GM18868 (cell line): ENCODE data around the gene CDRT4.
"Not testable (repeated sequence)": the region's sequence is repeated elsewhere in the genome, so short reads cannot be mapped to it uniquely, and the experiment has no call there.

Experiments used
- ATAC-seq: cut with Tn5 transposase; IDR thresholded peaks from one replicate; pipeline ENCODE4 v1.9.1; 2021; ENCODE audit warnings: mild to moderate bottlenecking, moderate library complexity; ENCODE audit not compliant: unreplicated experiment

The CDRT4 gene

DNA sequence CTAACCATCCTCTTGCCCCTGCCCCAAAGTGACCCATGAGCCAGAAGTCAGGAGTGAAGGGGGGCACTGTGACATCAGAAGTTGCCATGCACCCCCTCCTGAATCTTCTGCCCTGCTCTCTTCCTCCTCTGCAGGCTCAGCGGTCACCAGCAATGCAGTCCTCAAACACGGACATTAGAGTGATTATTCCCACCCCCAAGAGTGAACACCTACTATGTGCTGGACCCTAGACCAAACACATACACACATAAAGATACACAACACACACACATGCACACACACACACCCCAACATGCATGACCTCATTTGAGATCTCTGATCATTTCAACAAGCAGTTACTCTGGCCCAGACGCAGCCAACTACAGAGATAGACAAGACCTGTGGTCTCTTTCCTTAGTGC, at the start of gene CDRT4:
TSS of gene CDRT4 (minus strand) at position 30 of the 400 bp plus-strand sequence. CDS start 27,383 bp downstream, outside the sequence.
- ATAC-seq: no peak

DNA sequence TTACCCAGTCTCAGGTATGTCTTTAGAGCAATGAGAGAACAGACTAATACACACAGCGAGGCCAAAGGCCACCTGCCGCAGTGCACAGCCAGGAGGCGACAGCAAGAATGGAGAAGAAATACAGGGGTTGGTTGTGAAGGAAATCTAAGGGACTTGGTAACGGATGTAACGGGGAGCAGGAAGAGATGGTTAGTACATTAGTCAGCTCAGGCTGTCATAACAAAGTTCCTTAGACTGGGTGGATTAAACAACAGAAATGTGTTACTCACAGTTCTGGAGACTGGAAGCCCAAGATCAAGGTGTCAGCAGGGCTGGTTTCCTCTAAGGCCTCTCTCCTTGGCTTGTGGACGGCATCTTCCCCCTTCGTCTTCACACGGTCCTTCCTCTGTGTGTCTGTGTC, 48.7 kb upstream of the CDRT4 start:
- no peak for ATAC-seq

DNA sequence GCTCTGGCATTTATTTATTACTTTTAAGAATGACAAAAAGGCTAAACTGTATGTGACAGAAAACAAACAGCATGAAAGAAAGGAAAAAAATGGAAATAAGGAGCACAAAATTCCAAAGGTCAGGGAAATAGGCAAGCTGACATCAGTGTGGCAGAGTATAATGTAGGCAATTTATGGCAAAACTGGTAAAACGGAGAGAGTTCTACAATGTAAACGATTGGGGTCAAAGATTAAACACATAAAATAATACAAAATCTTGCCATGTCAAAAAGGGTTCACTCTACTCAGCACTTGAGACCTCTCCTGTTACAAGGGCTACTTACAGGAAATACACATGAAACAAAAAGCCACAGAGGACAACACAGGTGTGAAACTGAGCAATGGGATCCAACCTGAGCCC, 47.0 kb upstream of the CDRT4 start:
- no peak for ATAC-seq

DNA sequence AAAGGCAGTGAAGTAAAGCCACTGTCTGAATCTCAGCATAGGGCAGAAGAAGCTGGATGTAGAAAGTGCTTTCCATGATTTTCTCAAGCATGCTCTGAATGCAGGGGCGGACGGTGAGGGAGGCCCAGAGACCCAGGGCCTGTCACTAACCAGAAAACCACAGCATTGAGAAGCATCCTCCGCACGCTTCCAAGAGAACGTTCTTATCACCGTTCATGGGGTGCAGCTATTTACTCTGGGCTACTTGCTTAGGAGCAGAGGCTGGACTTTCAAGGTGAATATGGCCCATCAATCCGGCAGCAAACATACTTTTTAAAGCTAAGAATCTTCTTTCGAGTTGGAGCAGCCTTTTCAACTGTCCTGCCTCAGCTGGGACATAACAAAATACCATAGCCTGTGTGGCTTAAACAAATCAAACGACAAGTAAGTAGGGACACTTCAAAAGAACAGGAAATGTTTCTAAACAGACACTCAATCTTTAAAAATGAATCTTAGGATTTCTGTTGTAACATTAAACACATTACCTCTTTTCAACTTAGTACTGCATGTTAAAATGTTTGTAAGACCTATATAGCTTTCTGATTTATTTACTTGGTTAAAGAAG, 46.5 kb upstream of the CDRT4 start:
- no peak for ATAC-seq

DNA sequence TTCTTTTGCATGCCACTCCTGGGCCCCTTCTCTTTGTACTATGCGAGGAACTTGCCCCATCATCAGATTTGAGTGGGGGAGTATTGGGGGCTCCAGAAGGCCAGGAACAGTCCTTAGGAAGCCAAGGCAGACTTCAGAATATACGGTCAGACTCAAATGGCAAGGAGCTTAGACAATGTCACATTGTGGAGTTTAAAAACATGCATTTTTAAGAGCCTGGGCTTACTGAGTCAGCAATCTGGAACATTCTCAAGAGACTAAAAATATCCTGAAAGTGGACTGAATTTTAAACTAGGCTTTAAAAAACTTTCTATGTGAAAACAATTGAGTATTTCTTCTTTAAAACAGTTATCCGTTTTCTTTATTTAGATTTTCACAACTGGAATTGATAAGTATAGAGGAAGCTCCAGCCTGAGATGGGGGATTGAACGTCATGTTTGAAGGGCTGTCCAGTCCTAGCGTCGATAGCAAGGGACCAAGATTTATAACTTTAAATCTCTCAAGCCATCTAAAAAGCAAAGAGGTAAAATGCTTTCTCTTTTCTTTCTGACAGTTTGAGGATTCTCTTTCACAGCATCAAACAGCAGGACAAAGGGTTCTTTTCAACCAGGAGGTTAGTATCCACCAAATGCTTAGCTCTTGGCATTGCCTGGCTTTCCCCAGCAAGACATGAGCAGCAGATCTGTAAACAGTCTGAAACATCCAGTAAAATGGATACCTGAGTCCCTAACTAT, 45.8 kb upstream of the CDRT4 start:
- ATAC-seq: no peak

DNA sequence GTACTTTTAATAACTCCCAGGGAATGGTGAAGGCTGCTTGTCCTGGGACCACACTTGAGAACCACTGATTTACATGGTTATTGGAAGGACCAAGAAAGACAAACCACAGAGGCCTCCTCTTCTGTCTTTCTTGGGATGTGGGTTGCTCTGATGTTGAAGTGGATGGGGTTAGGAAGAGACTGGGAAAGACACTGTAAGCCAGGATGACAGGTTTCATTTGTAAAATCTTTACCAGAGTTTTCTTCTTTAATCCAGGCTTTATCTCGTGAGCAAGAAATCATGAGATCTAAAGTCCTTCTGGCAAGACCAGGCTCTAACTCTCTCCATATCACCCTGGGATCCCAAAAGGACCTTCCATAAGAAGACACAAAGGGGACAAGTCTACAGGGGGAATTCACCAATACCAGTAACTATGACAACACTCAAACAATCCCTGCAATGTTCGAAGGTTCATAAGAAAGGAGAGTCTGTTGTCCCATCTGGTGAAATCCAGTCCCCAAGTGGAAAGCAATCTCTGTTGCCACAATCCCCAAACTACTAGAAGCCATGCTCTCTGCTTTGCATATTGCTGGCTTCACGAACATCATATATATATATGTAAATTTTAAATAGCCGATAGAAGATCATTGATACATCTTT, 44.8 kb upstream of the CDRT4 start:
- ATAC-seq: no peak

DNA sequence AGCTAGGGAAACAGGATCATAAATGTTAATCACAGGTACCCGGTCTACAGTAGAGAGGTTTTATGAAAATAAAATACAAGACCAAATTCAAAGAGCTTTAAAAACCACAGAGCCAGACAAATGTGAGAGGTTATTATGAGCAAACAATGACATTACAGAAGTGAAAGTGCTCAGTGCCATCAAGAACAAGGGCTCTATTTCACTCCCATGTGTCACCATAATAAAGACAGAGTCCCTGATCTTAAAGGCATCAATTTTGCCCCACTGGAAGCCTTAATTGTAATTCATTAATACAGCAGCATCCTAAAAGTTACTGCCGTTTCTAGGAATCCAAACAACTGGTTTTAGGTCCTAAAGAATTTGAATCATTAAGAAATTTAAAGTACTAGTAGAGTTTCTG, 43.7 kb upstream of the CDRT4 start:
- ATAC-seq: peak; percentile 86

DNA sequence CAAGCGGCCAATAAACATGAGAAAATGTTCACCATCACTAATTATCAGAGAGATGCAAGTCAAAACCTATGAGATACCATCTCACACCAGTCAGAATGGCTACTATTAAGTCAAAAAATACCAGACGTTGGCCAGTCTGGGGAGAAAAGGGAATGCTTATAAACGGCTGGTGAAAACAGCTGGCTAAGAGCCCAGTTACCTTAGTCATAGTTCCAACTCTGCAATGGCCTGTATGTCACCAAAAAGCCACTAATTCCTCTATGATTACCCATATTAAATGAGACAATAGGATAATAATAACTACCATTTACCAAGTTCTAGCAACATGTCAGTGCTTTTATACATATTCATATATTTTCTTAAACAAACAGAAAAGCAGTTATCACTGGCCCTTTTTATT, 42.9 kb upstream of the CDRT4 start:
- ATAC-seq: no peak

DNA sequence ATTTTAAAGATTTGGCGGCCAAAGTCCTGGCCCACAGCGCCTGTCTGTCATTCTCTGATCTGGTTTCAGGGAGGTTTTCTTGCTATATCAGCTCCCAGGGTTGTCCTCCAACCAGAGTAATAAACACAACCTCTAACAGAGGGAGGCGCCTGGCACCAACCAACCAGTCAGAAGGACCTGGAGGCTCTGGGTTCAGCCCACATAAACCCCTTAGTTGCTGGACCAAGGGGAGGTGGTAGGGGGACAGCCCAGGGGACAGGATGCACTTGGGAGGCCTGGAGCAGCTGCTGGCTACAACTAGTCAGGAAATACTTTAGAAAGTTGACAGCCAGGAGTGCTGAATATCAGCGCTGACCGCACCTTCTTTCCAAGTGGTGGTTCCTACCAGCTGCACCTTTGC, 41.7 kb upstream of the CDRT4 start:
- ATAC-seq: no peak

DNA sequence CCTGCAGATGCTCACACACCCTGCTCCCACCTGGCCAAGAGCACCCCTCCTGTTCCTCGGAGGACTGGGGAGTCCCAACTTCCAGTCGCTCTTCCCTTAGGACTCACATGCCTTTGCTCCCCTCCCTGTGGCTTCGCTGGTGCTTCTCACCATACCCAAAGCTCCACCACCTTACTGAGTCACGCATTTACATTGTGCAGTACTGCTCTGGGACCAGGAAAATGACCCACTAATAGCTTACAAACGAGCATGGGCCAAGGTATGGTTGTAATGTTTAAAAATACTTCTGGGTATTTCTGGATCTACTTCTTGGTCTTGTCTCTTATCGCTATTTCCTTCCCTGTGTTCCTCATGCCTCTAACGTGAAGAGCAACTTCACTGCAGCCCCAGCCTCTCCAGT, 41.0 kb upstream of the CDRT4 start:
- no peak for ATAC-seq

DNA sequence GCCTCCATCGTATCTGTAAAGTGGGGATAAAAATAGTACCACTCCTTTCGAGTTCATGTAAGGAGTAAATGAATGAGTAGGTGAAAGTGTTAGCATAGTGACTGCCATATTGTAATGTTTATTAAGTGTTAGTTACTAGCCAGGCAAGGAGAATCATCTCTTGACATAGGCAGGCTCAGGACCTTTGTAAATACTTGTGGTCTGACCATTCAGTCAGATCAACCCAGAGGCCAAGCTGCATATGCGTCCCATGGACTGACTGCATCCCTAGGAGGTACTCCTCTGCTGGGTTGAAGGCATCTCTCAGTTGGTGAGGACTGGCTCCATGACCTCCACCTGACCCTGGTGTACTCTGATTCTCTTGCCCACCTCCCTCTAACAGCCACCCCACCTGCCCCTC, 40.5 kb upstream of the CDRT4 start:
- no peak for ATAC-seq

DNA sequence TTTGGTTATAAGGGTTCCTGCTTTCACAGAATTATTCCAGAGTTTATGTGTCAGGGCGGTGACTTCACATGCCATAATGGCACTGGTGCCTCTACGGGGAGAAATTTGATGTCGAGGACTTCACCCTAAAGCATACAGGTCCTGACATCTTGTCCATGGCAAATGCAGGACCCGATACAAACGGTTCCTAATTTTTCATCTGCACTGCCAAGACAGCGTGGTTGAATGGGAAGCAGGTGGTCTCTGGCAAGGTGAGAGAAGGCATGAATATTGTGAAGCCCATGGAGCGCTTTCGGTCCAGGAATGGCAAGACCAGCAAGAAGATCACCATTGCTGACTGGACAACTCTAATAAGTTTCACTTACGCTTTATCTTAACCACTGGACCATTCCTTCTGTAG, 39.6 kb upstream of the CDRT4 start:
- no peak for ATAC-seq

DNA sequence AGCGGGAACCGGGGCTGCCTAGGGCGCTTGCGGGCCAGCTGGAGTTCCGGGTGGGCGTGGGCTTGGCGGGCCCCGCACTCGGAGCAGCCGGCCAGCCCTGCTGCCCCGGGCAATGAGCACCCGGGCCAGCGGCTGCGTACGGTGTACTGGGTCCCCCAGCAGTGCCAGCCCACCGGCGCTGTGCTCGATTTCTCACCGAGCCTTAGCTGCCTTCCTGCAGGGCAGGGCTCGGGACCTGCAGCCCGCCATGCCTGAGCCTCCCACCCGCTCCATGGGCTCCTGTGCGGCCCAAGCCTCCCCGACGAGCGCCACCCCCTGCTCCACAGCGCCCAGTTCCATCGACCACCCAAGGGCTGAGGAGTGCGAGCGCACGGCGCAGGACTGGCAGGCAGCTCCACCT, 38.3 kb upstream of the CDRT4 start:
- ATAC-seq: not testable (repeated sequence)

DNA sequence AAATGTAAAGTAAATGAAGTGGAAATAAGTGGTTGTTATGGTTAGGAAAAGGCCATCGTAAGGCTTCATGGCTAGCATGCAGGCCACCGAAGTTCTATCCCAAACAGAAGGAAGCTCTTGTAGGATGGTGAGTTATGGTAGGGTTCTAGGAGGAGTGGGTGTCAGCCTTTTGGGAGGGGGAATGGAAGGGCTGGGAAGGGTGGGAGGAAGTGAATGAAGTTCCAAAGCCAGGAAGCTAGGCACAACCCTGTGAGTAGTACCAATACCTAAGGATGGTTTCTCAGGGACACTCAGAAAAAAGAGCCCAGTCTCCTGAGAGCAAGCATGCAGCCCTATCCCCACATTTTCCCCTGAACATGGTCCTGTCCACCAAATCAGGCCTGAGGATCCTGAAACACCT, 36.3 kb upstream of the CDRT4 start:
- ATAC-seq: no peak

DNA sequence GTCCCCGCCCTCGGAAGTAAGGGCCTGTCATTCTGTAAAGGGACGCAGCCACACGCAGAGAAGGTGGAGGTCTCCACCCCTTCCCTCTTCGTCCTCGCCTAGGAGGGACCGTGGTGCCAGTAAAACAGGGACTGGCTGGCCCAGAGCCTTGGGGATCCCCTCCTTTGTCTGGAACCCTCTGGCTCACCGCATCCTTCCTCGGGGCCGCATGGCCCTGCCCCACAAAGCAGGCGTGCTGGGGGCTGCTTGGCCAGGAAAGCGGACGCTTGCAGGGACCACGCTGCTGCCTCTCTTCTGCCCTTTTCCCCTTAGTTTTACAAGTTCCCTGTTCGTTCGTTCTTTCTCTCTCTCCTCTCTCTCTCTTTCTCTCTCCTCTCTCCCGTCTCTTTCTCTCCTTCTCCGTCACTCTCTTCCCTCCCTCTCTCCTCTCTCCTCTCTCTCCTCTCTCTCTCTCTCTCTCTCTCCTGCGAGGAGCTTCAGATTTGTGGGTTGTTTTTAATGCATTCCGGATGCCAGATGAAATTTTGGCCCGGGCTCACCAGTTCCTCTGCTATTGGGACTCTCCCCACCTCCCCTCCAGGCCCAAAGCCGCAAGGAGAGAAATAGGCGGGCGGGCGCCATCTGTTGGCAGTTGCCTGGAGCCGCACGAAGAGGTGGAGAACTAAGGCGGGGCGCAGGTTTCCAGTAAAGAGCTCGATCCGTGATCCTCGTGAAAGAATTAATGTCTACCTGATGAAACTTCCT, 35.1 kb upstream of the CDRT4 start:
- ATAC-seq: peak; percentile 97

DNA sequence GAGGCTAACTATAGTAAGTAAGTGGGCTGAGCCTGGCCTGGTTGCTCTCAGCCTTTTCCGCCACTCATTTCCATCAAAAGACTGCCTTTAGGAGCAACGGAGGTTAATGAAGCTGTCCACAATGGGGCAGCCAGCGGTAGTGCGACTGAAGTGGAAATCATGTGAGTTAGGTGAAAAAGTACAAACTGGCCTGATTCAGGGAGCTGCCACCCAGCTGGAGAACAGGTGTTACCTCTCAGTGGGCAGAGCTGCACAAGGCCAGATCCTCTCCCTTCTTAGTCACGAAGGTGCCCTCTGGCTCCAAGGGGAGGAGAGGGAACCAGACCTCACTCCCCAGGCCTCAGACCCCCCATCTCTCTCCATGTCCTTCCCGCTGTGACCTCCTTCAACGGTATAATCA, 34.4 kb upstream of the CDRT4 start:
- no peak for ATAC-seq

DNA sequence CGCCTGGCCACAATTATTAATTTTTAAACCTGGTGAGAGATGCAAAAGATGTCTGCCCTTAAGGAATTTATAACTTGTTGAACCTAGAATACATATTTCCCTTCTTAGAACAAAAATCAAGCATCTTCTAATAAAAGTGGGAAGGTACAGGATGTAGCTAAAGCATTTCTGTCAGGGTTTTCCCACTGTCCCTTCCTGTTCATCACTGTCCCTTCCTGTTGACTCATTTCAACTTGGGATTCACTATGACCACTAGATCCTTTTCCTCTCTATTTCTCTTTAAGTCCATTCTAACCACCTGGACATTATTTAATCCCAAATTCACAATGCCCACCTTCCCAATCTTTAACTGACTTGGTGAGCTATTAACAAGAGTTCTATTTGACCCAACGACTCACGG, 33.9 kb upstream of the CDRT4 start:
- no peak for ATAC-seq

DNA sequence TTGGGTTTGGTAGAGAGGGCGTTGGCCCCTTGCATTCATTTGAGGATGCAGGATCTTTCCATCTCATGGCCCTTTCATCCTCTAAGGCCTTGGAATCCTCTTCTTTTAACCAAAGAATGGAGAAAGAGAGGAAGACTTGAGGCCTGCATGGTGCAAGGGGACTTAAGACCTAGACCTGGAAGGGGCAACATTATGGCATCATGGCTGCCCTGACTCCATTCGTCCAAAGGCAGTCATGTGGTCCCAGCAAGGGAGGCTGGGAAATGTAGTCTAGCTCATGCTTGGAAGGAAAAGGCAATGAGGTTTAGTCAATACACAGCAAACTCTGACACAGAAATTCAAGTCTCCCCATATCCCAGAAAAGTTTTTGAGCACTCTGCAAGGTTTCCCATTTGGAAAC, 30.7 kb upstream of the CDRT4 start:
- no peak for ATAC-seq

DNA sequence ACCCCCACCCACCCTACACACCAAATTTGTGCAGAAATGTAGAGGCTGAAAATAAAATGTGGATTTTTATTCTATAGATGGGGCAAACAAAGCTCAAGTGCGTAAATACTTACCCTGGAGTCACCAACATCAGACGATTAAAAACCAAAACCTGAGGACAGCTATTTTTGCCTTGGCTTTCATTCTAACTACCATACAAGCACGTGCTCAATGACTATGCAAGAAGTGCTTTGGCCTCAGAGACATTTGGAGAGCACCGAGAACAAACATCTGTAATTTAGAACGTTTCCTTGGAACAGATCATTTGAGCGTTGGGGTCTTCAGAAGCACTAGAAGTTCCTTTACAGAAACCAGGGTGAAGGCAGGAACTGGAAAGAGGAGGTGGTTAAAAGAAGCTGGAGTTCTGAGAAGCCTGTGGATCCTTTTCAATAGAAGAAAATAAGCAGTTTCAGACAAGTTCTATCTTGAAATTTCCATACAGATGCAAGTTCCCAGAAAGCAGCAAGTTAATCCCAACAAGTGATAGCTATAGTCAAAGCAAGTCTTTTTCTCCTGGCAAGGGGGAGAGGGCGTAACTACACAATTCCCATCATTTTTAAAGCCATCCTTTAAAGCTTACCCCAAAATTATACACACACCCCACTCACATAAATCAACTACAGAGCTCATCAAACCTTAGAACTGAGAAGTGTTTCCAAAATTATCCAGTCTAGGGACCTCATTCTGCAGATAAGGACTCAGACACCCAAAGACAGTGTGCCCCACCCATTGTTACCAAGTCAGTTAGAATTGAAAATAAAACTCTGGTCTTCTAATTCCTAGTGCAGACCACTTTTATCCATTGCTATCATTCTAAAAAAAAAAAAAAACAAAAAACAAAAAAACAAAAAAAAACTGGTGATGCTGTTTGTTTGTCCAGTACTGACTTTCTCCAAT, 29.6 kb upstream of the CDRT4 start:
- no peak for ATAC-seq

DNA sequence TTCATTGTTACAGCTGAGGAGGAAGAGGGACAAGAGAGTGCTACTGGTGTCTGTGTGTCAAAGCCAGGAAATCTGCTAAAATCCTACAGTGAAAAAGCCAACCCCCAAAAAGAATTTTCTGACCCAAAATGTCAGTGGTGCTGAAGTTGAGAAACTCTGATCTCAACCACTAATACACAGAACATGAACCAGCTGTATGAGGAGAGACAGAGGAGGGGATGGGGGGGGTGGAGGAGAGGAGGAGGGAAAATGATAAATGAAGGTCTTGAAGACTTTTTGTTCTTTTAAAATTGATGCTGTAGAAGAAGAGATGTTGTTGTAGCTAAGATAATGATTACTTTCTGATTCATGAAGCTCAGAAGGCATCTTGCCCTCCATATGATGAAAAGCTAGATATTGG, 27.4 kb upstream of the CDRT4 start:
- ATAC-seq: no peak

DNA sequence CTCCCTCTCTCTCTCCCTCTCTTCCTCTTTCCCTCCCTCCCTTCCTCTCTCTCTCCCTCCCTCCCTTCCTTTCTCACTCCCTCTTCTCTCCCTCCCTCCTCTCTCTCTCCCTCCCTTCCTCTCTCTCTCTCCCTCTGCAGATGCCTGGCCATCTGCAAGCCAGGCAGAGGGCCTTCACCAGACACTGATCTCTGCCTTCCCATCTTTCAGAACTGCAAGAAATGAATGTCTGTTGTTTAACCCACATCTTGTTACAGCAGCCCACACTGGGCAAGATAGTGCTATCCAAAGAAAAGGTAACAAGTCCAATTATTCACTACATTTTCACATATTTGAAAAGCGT, 26.2 kb upstream of the CDRT4 start:
- no peak for ATAC-seq
